Measurements from ENCODE around the gene BRICD5.

- TF ChIP-seq CTCF (conservative IDR thresholded peaks at IDR 0.05; ENCODE audit: low read depth, low read length) (no peak), POLR2A (IDR thresholded peaks at IDR 0.05; ENCODE audit: low read depth, low read length) (no peak), BHLHE40 (IDR thresholded peaks at IDR 0.05; ENCODE audit: low read depth, low read length) (no peak), CEBPB (IDR thresholded peaks at IDR 0.05; ENCODE audit: low read depth, low read length) (no peak), USF2 (IDR thresholded peaks at IDR 0.05; ENCODE audit: low read depth, low read length) (no peak)
Measured at GRCh38 chr16:2184346-2184745, 26.3 kb downstream of the BRICD5 start.

All from IMR-90 (cell line).